ENCODE measurements around the gene DOCK4. TPM values are rescaled to one million over a fixed set of nuclear protein-coding genes. Genes with fewer than 3 reads are reported as not detected.

DOCK4 gene
- total RNA-seq, 1 experiment from 2014 or later: 31.4 TPM

GRCh38 chr7:112110651-112111050 lies 95.5 kb downstream of the DOCK4 start:
- no peaks in the 10 kb centered on the region for H3K27me3 Mint-ChIP-seq (ENCODE audit: insufficient read depth, unreplicated experiment)
- CTCF ChIA-PET: no interaction called here
- BruUV-seq (replicated peaks): no TSS peak

GRCh38 chr7:112110175-112110574 lies 96.0 kb downstream of the DOCK4 start:
- no TSS peak for BruUV-seq (replicated peaks)
- ChIA-PET CTCF (no interaction called here), POLR2A (interaction anchor here (0.9 kb wide), 1 partner anchor 13 kb away, joined by 4 read pairs; no protein-coding TSS in a partner anchor)
- no peaks in the 10 kb centered on the region for H3K36me3 Mint-ChIP-seq (ENCODE audit: insufficient read depth, unreplicated experiment)
- no peaks in the 10 kb centered on the region for H3K27me3 Mint-ChIP-seq (ENCODE audit: insufficient read depth, unreplicated experiment)
- H3K9me3 Mint-ChIP-seq (ENCODE audit: unreplicated experiment): no peaks in the 10 kb centered on the region
- no peak overlapping the region for H3K4me3 Mint-ChIP-seq (ENCODE audit: unreplicated experiment)
- H3K27ac Mint-ChIP-seq (ENCODE audit: low read depth, unreplicated experiment): no peak overlapping the region
- TF ChIP-seq CTCF (IDR thresholded peaks at IDR 0.05; ENCODE audit: unreplicated experiment): no peak
- intact Hi-C loops (cut with micrococcal nuclease): no loop called here
- no peak for DNase-seq (ENCODE audit: unreplicated experiment)
- H3K4me1 Mint-ChIP-seq (ENCODE audit: insufficient read depth, unreplicated experiment): peaks cover 18% of the 10 kb centered on the region

More at GRCh38 chr7:112110651-112111050, 95.5 kb downstream of the DOCK4 start:
- Mint-ChIP-seq H3K36me3 (ENCODE audit: insufficient read depth, unreplicated experiment) (no peaks in the 10 kb centered on the region), H3K4me3 (ENCODE audit: unreplicated experiment) (no peak overlapping the region), H3K9me3 (ENCODE audit: unreplicated experiment) (no peaks in the 10 kb centered on the region), H3K4me1 (ENCODE audit: insufficient read depth, unreplicated experiment) (peaks cover 22% of the 10 kb centered on the region), H3K27ac (ENCODE audit: low read depth, unreplicated experiment) (no peak overlapping the region)
- TF ChIP-seq CTCF (IDR thresholded peaks at IDR 0.05; ENCODE audit: unreplicated experiment): no peak
- DNase-seq (ENCODE audit: unreplicated experiment): no peak
- POLR2A ChIA-PET: no interaction called here
- intact Hi-C loops (cut with micrococcal nuclease): no loop called here

- intact Hi-C loops (cut with micrococcal nuclease): no loop called here
- Mint-ChIP-seq H3K27ac (ENCODE audit: low read depth, unreplicated experiment) (no peak overlapping the region), H3K36me3 (ENCODE audit: insufficient read depth, unreplicated experiment) (no peaks in the 10 kb centered on the region), H3K27me3 (ENCODE audit: insufficient read depth, unreplicated experiment) (no peaks in the 10 kb centered on the region), H3K4me3 (ENCODE audit: unreplicated experiment) (no peak overlapping the region), H3K9me3 (ENCODE audit: unreplicated experiment) (no peaks in the 10 kb centered on the region), H3K4me1 (ENCODE audit: insufficient read depth, unreplicated experiment) (peaks cover 17% of the 10 kb centered on the region)
- ChIA-PET POLR2A (interaction anchor here (0.7 to 0.9 kb wide), 2 partner anchors 12 to 889 kb away, joined by 3 to 4 read pairs; no protein-coding TSS in a partner anchor), CTCF (no interaction called here)
- BruUV-seq (replicated peaks): no TSS peak
- TF ChIP-seq CTCF (IDR thresholded peaks at IDR 0.05; ENCODE audit: unreplicated experiment): no peak
- DNase-seq (ENCODE audit: unreplicated experiment): no peak
Observed at GRCh38 chr7:112108981-112109380, 97.2 kb downstream of the DOCK4 start.

GRCh38 chr7:112105584-112106530 lies 100.3 kb downstream of the DOCK4 start:
- no peaks in the 10 kb centered on the region for H3K9me3 Mint-ChIP-seq (ENCODE audit: unreplicated experiment)
- no peak for DNase-seq (ENCODE audit: unreplicated experiment)
- ChIA-PET POLR2A (interaction anchor here (0.5 kb wide), 1 partner anchor 18 kb away, joined by 3 read pairs; no protein-coding TSS in a partner anchor), CTCF (interaction anchor here (0.6 to 1.2 kb wide), 2 partner anchors 26 to 184 kb away, joined by 3 read pairs; no protein-coding TSS in a partner anchor)
- no TSS peak for BruUV-seq (replicated peaks)
- no peak overlapping the region for H3K27ac Mint-ChIP-seq (ENCODE audit: low read depth, unreplicated experiment)
- intact Hi-C loops (cut with micrococcal nuclease): no loop called here
- H3K27me3 Mint-ChIP-seq (ENCODE audit: insufficient read depth, unreplicated experiment): no peaks in the 10 kb centered on the region
- H3K4me1 Mint-ChIP-seq (ENCODE audit: insufficient read depth, unreplicated experiment): peaks cover 12% of the 10 kb centered on the region
- no peak for TF ChIP-seq CTCF (IDR thresholded peaks at IDR 0.05; ENCODE audit: unreplicated experiment)
- no peak overlapping the region for H3K4me3 Mint-ChIP-seq (ENCODE audit: unreplicated experiment)
- H3K36me3 Mint-ChIP-seq (ENCODE audit: insufficient read depth, unreplicated experiment): no peaks in the 10 kb centered on the region

Data from MCF 10A (cell line).